ENCODE results near the gene ACACA.

The ACACA gene

GRCh38 chr17:37062021-37062420 lies 344.6 kb downstream of the ACACA start:
- DNase-seq: no peak

DNA sequence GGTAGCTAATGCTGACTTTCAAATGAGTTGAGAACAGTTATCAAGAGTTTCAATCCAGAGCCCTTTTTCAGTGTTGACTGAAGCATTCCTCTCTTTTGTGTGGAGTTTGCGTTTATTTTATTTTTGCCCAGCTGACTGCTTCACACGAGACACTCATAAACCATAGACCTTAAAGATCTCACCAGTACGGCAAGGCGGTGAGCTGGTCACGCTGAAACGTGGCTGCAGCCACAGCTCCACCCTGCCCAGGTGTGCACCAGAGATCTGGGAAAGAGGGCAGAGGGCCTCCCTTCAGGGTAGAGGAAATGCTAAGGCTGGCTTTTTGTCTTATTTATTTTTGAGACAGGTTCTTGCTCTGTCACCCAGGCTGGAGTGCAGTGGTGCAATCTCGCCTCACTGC lies 345.7 kb downstream of the ACACA start:
- no peak for DNase-seq

DNA sequence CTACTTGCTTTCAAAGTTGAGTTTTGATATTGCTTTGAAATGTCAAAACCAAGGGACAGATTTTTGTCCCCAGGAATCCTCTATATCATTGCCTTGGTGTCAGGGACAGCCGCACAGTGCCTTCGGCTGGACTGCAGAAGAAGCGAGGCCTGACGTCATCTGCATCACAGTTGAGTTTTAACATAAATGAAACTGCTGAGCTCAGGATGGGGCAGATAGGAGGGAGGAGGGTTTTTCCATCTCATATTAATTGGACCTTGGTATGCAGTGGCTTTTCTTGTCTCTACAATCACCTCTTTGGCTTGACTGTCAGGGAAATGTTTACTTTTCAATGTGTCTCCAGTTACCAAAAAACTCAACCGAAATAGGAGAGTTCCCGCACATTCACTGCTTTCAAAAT lies 346.5 kb downstream of the ACACA start:
- no peak for DNase-seq

- no peak for DNase-seq
Measured at GRCh38 chr17:37059493-37059892, 347.1 kb downstream of the ACACA start.

DNA sequence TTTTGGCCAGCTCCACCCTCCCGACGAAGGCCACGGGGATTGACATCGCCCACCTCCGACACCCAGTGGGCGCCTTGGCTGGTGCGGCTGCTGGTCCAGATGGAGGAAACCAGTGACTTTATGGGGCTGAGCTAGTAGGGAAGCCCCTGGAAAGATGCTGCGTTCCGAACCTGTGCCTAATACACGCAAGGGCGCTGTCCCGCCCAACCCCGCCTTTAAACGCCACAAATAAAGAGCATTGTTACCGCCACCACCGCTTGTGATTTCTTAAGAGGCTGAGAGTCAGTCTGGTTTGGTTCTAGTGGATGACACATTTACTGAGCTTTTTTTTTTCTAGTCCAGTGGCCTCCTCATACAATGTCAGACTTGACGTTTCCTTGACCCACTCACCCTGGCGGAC lies 350.0 kb downstream of the ACACA start:
- DNase-seq: no peak

DNA sequence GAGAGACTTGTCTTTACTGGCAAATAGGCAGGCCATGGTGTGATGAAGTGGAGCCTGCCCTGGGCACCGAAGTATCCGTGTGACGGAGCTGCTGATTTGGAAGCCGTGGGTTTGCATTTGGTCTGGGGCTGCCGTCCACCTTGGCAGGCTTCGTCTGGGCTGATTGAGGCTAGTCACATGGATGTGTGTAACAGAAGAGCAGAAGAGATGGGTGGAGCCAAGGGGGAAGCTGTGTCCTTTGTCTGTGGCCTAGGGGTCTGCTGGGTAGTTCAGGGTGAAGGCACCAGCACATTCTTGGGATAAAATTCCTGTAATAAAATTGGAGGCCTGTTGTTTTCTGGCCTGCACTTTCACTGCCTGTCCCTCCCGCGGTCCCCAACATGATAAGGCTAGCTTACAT lies 351.7 kb downstream of the ACACA start:
- DNase-seq: no peak

- no peak for DNase-seq
Measured at GRCh38 chr17:37052450-37052849, 354.2 kb downstream of the ACACA start.

DNA sequence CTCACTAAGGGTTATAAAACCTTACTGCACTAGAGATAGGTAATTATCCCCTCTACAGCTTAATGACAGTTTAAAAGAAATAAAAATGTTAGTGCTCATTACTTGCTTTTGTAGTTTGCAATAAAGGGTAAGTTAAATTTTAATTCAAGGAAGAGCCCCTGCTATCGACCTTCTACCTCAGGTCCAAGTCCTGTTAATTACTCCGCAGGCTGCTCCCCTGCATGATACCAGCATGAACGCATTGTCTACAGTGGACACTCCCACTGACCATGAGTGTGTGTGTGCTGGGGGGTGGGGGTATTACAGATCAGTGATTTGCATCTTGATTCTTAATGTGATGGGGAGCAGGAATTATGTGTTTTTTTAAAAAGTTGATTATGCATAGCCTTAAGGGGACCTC lies 354.8 kb downstream of the ACACA start:
- DNase-seq: no peak

GRCh38 chr17:37051381-37051780 lies 355.3 kb downstream of the ACACA start:
- DNase-seq: no peak

- DNase-seq: no peak
Measured at GRCh38 chr17:37050920-37051319, 355.7 kb downstream of the ACACA start.

DNA sequence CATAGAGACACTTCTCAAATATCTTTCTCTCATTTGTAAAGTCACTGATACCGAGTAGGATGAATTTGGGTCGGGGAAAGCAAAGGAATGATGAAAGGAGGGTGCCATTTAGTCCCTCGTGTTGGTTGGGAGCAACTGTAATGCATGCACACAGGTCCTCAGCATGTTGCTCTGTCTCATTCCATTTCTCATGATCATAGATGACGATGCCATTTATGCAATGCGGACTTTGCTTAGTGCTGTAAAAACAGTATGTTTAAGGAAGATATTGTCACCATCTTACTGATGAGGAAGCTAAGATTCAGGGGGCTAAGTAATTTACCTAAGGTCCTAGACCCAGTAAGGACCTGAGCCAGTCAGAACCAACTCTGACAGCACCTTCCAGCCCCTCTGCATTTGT lies 357.8 kb downstream of the ACACA start:
- no peak for DNase-seq

GRCh38 chr17:37047631-37048104 lies 359.0 kb downstream of the ACACA start:
- peak; percentile 73 for DNase-seq

- DNase-seq: no peak
Measured at GRCh38 chr17:37045351-37045922, 361.2 kb downstream of the ACACA start.

- DNase-seq: no peak
Measured at GRCh38 chr17:37043201-37043600, 363.4 kb downstream of the ACACA start.

- DNase-seq: no peak
Measured at GRCh38 chr17:37041932-37042331, 364.7 kb downstream of the ACACA start.

GRCh38 chr17:37039269-37039668 lies 367.4 kb downstream of the ACACA start:
- DNase-seq: no peak

GRCh38 chr17:37037590-37038155 lies 369.0 kb downstream of the ACACA start:
- DNase-seq: no peak
